HK-2 (cell line): ENCODE measurements around the gene ADAM17.
A peak's percentile ranks its signal among the peaks of the same experiment; 100 is the strongest.
"Not testable (repeated sequence)": the region's sequence is repeated elsewhere in the genome, so short reads cannot be mapped to it uniquely, and the experiment has no call there.

ENCODE experiments used
- DNase-seq: peaks from one replicate; pipeline ENCODE4 v3.0.0-alpha.2; 2018; ENCODE audit not compliant: unreplicated experiment

ADAM17 gene

GRCh38 chr2:9524291-9524690, 31.3 kb downstream of the ADAM17 start:
- no peak for DNase-seq

- DNase-seq: no peak
These were observed 36.4 kb downstream of the ADAM17 start for GRCh38 chr2:9519250-9519649.

- no peak for DNase-seq
These were observed 36.9 kb downstream of the ADAM17 start for GRCh38 chr2:9518780-9519179.

- DNase-seq: no peak
These were observed 37.5 kb downstream of the ADAM17 start for GRCh38 chr2:9518163-9518562.

GRCh38 chr2:9517118-9517782, 38.4 kb downstream of the ADAM17 start:
- no peak for DNase-seq

GRCh38 chr2:9513946-9514345, 41.7 kb downstream of the ADAM17 start:
- not testable (repeated sequence) for DNase-seq

- no peak for DNase-seq
These were observed 46.7 kb downstream of the ADAM17 start for GRCh38 chr2:9508931-9509330.

- DNase-seq: no peak
These were observed 57.4 kb downstream of the ADAM17 start for GRCh38 chr2:9498210-9498609.

- no peak for DNase-seq
These were observed 58.6 kb downstream of the ADAM17 start for GRCh38 chr2:9497017-9497416.

GRCh38 chr2:9494081-9494480, 61.5 kb downstream of the ADAM17 start:
- no peak for DNase-seq

GRCh38 chr2:9493478-9493877, 62.2 kb downstream of the ADAM17 start:
- DNase-seq: no peak

- DNase-seq: no peak
These were observed 62.7 kb downstream of the ADAM17 start for GRCh38 chr2:9492927-9493326.

- no peak for DNase-seq
These were observed 64.8 kb downstream of the ADAM17 start for GRCh38 chr2:9490789-9491188.

GRCh38 chr2:9488583-9489547, 66.8 kb downstream of the ADAM17 start:
- no peak for DNase-seq

- no peak for DNase-seq
These were observed 71.1 kb downstream of the ADAM17 start for GRCh38 chr2:9484533-9484932.

- no peak for DNase-seq
These were observed 72.5 kb downstream of the ADAM17 start for GRCh38 chr2:9483107-9483506.

GRCh38 chr2:9480157-9480556, 75.5 kb downstream of the ADAM17 start:
- DNase-seq: no peak

- no peak for DNase-seq
These were observed 77.1 kb downstream of the ADAM17 start for GRCh38 chr2:9478526-9478925.

GRCh38 chr2:9477914-9478313, 77.7 kb downstream of the ADAM17 start:
- DNase-seq: no peak

GRCh38 chr2:9474361-9475057, 81.1 kb downstream of the ADAM17 start, which contains the start of gene IAH1:
Gene IAH1, plus strand, starts transcription at chr2:9474551. Its CDS starts 16 bp downstream, at chr2:9474567.
- DNase-seq: peak; percentile 64

GRCh38 chr2:9473985-9474360, 81.7 kb downstream of the ADAM17 start:
- DNase-seq: no peak

- DNase-seq: no peak
These were observed 82.2 kb downstream of the ADAM17 start for GRCh38 chr2:9473308-9473984.
